Fibroblast of mammary gland (primary cell): Measurements from ENCODE around the gene AVPI1.
A peak's percentile ranks its signal among the peaks of the same experiment; 100 is the strongest.
"Not testable (repeated sequence)": the region's sequence is repeated elsewhere in the genome, so short reads cannot be mapped to it uniquely, and the experiment has no call there.

Source experiments
- DNase-seq: peaks from one replicate; pipeline ENCODE4 v3.0.0-alpha.2; 2010; ENCODE audit warnings: low read depth
- H3K4me3 ChIP-seq: 2 replicates; pipeline ENCODE4 v1.5.1; 2011; ENCODE audit warnings: low read depth, mild to moderate bottlenecking, low read length, moderate library complexity; ENCODE audit not compliant: control insufficient read depth
- TF ChIP-seq, protein P1 (sequence below): conservative IDR thresholded peaks from 2 replicates; pipeline ENCODE4 v1.5.1; 2011; ENCODE audit warnings: low read depth, low read length, inconsistent platforms; ENCODE audit not compliant: control insufficient read depth, insufficient read depth

AVPI1 gene

DNA sequence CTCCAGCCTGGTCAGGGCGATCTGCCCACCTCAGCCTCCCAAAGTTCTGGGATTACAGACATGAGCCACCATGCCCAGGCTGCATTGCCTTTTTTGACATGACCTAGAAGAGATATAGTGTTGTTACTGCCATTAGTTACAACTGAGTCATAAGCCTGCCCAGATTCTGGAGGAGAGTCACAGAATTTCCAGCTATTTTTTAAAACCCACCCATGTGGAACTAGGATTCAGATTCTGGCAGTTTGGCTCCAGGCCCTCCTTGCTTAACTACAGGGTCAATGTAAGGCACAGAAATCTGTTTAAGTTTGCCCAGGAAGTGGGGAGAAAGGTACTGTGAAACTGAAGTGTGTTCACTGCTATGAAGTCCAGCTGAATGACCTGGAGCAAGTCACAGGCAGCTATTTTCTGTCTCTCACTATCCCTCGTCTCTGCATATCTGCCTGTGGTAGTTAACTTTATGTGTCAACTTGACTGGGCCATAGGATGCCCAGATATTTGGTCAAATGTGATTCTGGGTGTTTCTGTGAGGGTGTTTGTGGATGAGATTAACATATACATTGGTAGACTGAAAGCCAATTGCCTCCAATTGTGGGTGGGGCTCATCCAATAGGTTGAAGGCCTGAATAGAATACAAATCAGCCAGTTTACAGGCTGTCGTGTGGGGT is 18.1 kb upstream of the AVPI1 start:
- DNase-seq, result peak; percentile 30
- TF ChIP-seq, protein P1, sequence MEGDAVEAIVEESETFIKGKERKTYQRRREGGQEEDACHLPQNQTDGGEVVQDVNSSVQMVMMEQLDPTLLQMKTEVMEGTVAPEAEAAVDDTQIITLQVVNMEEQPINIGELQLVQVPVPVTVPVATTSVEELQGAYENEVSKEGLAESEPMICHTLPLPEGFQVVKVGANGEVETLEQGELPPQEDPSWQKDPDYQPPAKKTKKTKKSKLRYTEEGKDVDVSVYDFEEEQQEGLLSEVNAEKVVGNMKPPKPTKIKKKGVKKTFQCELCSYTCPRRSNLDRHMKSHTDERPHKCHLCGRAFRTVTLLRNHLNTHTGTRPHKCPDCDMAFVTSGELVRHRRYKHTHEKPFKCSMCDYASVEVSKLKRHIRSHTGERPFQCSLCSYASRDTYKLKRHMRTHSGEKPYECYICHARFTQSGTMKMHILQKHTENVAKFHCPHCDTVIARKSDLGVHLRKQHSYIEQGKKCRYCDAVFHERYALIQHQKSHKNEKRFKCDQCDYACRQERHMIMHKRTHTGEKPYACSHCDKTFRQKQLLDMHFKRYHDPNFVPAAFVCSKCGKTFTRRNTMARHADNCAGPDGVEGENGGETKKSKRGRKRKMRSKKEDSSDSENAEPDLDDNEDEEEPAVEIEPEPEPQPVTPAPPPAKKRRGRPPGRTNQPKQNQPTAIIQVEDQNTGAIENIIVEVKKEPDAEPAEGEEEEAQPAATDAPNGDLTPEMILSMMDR, result no peak
- H3K4me3 ChIP-seq, result no peak overlapping the region

DNA sequence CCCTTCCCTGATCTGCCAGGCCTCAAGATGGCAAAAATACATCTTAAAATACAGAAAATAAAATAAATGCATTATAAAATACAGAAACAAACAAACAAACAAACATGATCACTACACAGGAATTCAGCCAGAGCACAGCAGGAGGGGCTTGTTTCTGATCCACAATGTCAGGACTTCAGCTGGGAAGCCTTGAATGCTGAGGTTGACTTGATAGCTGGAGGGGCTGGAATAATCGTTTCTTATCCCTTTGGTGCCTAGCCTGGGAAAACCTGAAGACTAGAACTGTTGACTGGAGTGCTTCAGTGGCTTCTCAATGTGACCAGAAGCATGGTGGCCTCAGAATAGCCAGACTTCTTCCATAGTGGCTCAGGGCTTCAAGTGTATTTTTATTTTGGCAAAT is 17.3 kb upstream of the AVPI1 start:
- TF ChIP-seq, protein P1, result no peak
- H3K4me3 ChIP-seq, result no peak overlapping the region
- DNase-seq, result no peak

DNA sequence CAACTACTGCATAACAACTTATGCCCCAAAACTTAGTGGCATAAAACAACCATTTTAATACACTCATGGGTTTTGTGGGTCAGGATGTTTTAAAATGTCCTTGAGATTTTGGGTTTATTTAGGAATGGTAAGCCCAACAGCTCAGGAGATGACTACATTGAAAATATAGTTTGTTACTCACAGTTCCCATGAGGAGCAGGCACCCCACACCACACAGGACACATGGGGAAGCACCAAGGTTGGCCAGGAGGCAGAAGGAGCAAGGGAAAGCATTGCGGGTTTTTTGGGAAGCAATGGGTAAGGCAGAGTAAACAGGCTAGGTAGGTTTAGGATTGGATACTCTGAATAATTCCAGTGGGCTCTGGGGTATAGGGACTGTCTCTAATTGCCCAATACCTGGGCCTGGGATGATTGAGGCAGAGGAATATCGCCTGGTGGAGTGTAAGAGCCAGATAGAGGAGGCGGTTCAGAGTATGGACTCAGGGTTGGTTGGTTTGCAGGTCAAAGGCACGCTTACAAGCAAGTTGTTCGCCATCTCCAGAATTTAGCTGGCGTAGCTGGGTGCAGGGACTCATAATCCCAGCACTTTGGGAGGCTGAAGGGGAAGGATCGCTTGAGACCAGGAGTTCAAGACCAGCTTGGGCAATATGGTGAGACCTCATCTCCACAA is 16.5 kb upstream of the AVPI1 start:
- TF ChIP-seq, protein P1, result no peak
- DNase-seq, result no peak
- H3K4me3 ChIP-seq, result no peak overlapping the region

DNA sequence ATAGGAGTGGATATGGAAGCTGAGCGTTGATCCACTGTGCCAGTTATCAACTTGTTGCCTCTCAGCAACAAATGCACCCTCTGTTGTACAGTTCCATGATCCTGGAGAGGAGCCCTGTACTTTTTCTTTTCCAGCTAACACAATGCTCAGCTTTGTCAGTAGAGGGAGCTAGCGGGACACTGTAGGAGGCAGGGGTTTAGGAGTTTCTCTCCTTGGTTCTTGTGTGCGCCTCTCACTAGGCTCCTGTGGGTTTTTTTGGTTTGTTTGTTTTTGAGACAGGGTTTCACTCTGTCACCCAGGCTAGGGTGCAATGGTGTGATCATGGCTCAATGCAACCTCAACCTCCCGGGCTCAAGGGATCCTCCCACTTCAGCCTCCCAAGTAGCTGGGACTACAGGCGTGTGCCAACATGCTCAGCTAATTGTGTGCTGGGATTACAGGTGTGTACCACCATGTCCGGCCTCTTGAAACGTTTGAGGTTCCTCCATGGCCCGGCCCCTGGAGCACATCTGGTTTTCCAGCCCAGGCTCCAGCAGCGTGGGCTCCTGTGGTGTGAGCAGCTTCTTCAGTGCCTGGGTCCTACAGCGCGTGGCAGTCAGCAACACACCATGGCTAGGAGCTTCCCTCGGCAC is 14.5 kb upstream of the AVPI1 start:
- no peak overlapping the region for H3K4me3 ChIP-seq
- peak; percentile 81 for DNase-seq
- TF ChIP-seq, protein P1, result peak; percentile 97

DNA sequence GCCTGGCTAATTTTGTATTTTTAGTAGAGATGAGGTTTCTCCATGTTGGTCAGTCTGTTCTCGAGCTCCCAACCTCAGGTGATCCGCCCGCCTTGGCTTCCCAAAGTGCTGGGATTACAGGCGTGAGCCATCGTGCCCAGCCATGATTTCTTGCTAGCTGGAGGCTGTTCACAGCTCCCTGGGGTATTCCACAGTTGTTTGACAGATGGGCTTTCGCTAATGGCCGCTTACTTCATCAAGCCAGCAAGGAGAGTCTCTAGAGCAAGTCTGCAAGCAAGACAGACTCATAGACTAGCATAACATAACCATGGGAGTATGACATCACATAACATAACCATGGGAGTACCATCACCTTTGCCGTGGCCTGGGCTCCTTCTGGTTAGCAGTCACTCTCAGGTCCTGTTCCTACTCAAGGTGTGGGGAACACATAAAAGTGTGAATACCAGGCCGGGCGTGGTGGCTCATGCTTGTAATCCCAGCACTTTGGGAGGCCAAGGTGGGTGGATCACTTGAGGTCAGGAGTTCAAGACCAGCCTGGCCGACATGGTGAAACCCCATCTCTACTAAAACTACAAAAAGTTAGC is 11.1 kb upstream of the AVPI1 start:
- DNase-seq, H3K4me3 ChIP-seq: not testable (repeated sequence)

DNA sequence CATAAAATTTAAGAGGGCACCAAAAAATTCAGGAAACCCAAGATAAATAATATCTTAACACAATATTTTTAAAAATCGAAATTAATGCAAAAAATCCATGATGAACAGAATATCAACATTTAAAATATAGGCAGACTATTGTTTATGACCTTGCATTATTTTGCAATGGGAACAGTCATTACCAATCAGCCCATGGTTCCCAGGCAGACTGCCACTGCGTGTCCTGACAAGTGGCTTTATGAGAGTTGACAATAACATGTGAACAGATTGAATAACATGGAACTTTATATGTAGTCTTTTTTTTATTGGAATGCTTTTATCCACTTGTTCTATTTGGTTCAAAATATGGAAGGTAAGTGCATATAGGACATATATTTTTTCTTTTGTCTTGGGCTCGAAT is 3.1 kb upstream of the AVPI1 start:
- TF ChIP-seq, protein P1, result no peak
- DNase-seq, result peak; percentile 27
- H3K4me3 ChIP-seq, result no peak overlapping the region

DNA sequence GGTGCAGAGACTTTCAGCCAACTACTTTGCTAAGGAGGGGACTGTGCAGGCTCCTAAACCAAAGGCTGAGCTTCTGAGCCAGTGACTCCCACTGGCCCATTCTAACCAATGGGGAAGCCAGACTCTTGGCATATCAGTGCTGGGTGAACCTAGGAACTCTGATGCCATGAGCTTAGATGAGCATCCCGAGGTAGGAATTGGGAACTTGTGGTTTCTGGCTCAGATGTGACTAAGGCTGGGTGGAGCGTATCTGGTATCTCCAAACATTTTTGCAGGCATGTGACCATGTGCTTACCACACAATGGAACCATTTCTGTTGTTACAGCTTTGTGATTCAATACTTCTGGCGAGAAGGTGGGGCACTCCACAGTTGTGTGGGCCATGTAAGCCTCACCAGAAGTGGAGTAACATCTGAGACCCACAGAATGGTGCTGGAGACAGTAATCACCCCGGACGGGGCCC is 2.5 kb upstream of the AVPI1 start:
- no peak overlapping the region for H3K4me3 ChIP-seq
- DNase-seq, result peak; percentile 99
- TF ChIP-seq, protein P1, result no peak
